ENCODE data around the gene SCAMP4.
"Not testable (repeated sequence)": the region's sequence is repeated elsewhere in the genome, so short reads cannot be mapped to it uniquely, and the experiment has no call there.

Gene SCAMP4

DNA sequence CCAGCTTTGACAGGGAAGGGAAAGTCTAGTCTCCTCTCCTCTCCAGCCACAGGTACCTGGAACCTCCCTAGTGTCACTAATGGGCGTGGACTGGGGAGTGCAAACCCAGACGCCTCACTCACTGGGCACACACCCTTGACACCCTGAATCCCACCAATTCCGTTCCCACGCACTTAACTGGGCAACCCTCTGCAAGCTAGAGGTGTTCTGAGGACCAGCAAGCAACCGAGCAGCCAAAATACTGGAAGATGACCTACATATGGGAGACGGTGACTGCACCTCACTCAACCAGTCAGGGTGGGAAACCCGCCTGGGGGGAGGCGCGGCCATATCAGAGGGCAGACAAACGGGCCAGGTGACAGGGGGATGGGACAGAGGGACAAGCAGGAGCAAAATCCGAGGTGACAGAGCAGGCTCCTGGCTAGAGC lies 20.9 kb upstream of the SCAMP4 start:
- no peak for DNase-seq

DNA sequence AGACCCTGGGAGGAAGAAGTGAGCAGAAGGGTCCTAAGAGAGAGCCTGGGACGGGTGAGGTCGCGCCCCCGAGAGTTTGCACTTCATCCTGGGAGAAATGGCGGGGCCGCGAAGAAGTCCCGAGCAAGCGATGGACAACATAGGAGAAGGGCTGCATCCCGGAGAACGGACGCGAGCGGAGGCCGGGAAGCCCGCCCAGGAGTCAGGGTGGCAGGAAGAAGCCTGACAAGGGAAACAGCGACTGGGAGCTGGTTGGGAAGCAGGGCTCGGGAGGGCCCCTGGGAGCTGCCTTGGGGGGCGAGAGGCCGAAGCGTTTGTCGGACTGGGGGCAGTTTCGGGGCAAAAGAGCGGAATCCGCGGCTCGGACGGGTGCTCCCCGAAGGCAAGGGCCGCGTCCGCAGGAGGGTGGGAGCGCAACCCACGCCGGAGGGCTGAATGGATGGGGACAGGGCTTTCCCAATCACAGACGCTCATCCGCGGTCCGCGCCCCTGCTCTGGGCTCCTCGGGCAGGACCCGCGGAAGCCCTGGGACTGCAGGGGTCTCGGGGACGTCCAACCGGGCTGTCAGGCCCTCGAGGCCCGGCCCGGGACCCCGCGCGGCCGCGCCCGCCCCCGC lies 20.4 kb upstream of the SCAMP4 start:
- DNase-seq: no peak

DNA sequence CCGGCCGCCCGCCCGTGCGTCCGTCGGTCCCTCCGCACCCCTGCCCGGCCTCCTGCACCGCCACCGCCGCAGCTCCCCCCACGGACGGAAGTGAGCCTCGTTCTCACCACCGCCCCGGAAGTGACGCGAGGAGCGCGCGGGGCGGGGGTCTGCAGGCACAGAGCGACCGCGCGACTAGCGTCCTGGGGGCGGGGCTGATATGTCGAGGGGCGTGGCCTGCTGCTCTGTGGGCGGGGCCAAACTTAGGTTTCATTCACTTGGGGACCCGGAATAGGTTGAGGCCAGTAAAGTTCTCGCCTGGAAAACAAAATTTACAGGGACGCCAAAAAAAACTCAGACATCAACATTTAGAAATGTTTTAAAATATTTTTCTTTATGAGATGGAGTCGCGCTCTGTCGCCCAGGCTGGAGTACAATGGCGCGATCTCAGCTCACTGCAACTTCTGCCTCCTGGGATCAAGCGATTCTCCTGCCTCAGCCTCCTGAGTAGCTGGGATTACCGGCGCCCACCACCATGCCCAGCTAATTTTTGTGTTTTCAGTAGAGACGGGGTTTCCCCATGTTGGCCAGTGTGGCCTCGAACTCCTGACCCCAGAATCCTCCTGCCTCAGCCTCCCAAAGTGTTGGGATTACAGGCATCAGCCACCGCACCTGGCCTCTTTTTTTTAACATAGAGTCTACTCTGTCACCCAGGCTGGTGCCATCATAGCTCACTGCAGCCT lies 19.6 kb upstream of the SCAMP4 start, which contains the start of gene ABHD17A:
Gene ABHD17A (minus strand): TSS at position 99 of the 722 bp plus-strand sequence. CDS start 3,930 bp downstream, outside the sequence.
- peak; percentile 86 for DNase-seq

DNA sequence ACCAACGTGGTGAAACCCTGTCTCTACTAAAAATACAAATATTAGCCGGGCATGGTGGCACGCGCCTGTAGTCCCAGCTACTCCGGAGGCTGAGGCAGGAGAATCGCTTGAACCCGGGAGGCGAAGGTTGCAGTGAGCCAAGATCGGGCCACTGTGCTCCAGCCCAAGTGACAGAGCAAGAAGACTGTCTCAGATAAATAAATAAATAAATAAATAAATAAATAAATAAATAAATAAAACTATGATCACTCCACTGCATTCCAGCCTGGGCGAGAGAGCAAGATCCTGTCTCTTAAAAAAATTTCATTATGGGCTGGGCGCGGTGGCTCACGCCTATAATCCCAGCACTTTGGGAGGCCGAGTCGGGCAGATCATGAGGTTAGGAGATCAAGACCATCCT lies 18.8 kb upstream of the SCAMP4 start:
- DNase-seq: not testable (repeated sequence)

DNA sequence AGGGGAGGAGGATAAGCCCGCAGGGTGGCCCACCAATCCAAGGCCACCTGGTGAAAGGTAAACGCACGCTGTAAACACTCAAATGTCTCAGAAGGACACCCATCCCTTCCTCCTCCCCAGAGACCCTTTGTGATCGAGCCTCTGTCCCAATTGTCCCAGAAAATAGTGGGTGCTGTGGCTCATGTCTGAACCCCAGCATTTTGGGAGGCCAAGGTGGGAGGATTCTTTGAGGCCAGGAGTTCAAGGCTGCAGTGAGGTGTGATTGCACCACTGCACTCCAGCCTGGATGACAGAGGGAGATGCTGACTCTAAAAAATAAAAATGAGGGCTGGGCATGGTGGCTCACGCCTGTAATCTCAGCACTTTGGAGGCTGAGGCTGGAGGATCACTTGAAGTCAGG lies 16.8 kb upstream of the SCAMP4 start:
- DNase-seq: no peak

DNA sequence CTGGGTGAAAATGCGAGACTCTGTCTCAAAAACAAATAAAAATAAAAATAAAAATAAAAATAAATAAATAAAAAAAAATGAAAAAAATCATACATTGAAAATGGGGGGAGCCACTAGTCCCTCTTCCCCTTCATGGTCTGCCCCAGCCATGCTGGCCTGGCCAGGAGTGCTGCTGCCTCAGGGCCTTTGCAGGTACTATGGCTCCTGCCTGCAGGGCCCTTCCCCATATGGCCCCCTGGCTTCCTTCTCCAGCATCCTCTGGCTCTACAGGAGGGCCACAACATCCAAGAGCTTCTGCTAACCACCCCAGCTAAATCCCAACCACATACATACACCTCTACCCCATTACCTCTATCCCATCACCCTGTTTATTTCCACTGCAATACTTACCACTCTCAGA lies 15.3 kb upstream of the SCAMP4 start:
- no peak for DNase-seq

DNA sequence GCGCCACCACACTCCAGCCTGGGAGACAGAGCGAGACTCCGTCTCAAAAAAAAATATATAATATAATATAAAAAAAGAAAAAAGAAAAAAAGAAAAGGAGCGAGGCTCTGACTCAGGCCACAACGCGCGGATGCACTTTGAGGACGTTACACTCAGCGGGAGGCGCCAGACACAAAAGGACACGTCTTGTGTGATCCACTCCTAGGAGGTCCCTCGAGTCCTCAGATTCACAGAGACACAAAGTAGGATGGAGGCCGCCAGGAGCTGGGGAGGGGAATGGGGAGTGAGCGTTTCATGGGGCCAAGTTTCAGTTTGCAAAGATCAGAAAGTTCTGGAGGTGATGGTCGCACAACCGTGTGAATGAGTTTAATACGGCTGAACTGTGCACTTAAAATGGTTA lies 11.4 kb upstream of the SCAMP4 start:
- DNase-seq: no peak

DNA sequence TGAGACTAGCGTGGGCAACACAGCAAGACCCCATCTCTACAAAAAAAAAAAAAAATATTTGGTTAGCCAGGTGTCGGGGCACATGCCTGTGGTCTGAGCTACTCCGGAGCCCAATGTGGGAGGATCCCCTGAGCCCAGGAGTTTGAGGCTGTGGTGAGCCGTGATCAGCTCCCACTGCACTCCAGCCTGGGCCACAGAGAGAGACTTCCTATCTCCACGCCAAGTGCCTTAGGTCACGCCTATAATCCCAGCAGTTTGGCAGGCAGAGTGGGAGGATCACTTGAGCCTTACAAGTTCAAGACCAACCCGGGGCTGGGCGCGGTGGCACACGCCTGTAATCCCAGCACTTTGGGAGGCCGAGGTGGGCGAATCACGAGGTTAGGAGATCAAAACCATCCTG lies 8.7 kb upstream of the SCAMP4 start:
- no peak for DNase-seq

DNA sequence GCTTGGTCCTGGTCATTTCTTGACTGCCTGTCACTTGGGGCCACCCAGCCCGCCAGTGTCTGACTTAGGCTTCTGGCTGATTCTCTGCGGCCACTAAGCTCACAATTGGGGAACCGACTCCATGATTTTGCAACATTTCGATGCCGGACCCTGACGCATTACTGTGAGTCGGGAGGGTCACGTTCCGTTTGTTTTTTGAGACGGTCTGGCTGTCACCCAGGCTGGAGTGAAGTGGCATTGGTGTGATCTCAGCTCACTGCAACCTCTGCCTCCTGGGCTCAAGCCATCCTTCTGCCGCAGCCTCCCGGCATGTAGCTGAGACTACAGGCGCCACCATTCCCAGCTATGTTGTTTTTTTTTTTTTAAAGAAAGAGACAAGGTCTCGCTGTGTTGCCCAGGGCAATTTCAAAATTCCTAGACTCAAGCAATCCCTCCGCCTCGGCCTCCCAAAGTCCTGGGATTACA lies 3.2 kb upstream of the SCAMP4 start:
- no peak for DNase-seq

DNA sequence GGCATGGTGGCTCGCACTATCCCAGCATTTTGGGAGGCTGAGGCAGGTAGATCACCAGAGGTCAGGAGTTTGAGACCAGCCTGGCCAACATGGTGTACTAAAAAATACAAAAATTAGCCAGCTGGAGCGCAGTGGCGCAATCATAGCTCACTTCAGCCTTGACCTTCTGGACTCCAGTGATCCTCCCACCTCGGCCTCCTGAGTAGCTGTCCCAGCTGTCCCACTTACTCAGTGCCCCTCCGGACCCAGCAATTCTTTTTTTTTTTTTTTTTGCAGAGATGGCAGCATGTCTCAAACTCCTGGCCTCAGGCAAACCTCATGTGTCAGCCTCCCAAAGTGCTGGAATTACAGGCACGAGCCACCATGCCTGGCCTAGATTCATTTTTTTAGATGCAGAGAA lies 2.3 kb upstream of the SCAMP4 start:
- DNase-seq: no peak

DNA sequence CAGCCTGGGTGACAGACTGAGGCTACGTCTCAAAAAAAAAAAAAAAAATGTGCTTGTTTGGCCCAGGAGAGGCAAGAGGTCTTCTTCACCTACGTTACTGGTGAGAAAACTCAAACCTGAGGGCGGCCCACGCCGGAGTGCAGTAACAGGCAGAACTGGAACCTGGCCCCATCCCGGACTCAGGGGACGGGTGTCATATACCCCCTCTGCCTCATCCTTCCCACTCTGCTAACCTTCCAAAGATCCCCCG lies 414 bp upstream of the SCAMP4 start:
- no peak for DNase-seq

DNA sequence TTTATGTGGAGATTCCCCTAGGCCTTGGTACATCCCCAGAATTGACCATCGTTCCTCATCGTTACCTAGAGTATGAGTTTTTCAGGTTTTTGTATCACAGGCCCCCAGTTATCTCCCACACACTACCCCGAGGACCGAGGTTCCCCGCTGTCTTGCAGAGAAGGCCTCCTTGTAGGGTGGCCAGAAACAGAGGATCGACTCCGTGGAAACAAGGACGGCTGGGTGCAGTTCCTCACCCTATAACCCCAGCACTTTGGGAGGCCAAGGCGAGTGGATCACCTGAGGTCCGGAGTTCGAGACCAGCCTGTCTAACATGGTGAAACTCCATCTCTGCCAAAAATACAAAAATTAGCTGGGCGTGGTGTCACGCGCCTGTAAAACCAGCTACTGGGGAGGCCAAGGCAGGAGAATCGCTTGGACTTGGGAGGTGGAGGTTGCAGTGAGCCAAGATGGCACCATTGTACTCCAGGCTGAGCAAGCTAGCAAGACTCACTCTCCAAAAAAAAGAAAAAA lies 720 bp downstream of the SCAMP4 start:
- DNase-seq: no peak

DNA sequence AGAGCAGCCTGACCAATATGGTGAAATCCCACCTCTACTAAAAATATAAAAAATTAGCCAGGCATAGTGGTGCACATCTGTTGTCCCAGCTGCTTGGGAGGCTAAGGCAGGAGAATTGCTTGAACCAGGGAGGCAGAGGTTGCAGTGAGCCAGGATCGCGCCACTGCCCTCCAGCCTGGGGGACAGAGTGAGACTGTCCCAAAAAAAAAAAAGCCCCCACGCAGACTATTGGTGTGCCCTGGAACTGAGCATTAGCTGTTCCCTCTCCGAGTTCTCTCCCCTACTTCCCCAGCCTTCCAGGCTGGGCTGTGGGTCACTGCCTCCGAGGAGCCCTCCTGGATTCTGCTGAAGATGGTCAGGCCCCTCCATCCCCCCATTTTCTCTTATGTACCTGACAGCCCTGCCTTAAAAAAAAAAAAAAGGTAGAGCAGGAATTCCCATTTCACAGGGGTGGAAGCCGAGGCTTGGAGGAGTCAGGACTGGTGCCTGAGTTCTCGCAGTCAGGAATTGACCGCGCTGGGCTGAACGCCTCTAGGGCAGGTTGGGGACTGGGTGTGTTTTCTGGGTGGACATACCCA lies 1.9 kb downstream of the SCAMP4 start:
- no peak for DNase-seq

DNA sequence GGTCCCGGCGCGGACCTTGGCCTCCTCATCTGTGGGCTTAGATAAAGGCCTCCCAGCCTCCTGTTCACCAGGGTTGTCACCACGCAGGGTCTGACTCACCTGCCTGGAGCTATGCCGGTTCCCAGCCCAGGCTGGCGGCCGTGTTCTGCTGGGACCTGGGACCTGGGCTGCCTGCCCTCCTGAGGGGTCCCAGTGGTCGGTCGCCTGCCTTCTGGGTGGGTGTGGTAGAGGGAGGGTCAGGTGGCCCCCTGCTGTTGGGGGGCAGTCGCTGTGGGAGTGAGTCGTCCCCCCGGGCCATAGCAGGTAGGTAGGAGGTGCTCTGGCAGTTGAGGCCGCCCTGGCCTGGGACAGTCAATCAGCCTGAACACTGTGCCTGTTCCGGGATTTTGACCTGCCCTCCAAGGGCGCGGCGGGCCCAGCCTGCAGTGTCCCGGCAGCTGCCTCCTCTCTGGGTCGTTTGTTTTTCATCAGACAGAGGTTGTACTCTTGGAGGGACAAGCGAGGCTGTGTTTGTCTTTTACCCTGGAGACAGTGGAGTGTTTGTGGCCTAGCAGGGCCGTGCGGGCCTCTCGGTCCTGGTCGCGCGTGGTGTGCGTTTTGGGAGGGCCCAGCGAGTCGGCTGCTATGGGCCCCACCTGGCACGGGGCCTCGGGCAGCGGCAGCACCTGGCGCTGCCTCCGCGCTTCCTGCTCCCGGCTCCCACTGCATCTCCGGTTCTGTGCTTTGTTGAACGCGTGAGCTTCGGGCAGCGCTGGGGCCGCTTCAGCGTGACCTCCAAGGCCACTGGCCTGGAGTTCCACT lies 2.6 kb downstream of the SCAMP4 start:
- no peak for DNase-seq

DNA sequence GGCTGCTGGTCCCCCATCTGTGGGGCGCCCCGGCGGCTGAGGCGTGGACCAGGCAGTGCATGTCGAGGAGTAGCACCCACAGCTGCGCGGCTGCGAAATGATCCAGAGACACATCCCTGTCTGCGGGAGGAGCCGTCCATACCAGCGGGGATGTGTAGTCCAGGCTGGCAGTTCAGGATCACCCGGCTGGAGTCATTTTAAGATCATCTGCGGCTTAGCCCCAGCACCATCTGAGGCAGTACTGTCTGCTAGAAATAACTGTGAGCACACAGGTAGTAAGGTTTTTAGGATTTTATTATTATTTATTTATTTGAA lies 3.1 kb downstream of the SCAMP4 start:
- DNase-seq: no peak

DNA sequence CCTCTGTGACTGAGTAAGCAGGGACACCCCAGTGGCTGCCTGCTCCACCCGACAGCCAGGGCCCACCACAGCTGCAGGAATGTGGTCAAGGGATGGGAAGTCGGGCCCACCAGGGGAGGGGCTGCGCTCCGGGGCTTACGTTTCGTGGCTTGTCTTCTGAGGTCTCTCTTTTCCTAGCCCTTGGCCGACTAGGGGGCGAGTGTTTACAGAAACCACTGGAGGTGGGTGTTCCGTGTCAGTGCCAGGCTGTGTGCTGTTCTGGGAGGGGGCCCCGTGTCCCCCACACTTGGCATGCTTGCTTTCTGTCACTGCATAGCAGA lies 4.5 kb downstream of the SCAMP4 start:
- no peak for DNase-seq

DNA sequence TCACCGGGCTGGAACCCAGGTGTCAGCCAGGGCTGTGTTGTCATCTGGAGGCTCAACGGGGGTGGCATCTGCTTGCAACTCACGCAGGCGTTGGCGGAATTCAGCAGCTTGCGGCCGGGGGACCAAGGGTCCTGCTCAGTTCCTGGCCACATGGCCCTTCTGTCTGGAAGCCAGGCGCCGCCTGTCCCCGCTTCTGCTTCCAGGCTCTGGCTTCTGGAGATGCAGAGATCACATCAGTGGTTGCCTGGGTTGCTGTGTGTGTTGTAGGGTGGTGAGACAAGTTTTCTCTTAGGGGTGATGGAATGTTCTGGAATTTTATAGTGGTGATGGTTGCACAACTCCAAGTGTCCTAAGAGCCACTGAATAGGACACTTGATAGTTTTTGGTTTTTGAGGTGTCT lies 5.0 kb downstream of the SCAMP4 start:
- DNase-seq: no peak

DNA sequence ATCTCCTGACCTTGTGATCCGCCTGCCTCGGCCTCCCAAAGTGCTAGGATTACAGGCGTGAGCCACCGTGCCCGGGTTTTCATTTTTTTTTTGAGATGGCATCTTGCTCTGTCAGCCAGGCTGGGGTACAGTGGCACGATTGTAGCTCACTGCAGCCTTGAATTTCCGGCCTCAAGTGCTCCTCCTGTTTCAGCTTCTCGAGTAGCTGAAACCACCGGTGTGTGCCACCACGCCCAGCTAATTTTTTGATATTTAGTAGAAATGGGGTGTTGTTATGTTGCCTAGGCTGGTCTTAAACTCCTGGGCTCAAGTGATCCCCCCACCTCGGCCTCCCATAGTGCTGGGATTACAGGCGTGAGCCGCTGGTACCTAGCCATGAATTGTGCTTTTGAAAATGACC lies 5.9 kb downstream of the SCAMP4 start:
- no peak for DNase-seq

DNA sequence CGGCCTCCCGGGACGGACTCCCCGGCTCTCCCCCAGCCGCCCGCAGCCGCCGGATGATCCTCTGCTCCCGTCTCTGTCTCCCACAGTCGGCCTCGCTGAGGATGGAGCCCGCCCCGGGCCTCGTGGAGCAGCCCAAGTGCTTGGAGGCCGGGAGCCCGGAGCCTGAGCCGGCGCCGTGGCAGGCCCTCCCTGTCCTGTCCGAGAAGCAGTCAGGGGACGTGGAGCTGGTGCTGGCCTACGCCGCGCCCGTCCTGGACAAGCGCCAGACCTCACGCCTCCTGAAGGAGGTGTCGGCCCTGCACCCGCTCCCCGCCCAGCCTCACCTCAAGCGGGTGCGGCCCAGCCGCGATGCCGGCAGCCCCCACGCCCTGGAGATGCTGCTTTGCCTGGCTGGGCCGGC lies 6.8 kb downstream of the SCAMP4 start:
- DNase-seq: no peak

DNA sequence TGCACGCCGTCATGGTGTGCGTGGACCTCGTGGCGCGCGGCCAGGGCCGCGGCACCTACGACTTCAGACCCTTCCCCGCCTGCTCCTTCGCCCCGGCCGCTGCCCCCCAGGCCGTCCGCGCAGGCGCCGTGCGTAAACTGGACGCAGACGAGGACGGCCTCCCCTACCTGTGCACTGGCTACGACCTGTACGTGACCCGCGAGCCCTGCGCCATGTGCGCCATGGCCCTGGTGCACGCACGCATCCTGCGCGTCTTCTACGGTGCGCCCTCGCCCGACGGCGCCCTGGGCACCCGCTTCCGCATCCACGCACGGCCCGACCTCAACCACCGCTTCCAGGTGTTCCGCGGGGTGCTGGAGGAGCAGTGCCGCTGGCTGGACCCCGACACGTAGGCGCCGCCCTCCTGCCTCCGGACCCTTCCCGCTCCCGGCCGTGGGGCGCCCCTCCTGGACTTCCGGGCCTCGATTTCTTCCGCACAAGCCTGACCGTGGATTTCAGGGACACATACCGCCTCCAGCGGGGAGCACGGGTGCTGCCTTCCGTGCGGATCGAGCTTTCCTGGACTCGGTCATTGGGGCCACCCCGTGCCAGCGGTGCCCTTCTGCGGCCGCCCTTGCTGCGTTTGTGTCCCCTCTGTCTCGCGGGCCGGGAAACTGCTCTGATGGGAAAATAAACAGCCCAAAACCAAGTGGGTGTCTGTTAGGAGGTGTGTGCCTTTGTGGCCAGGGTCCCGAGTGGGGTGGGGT lies 7.7 kb downstream of the SCAMP4 start:
- DNase-seq: no peak

DNA sequence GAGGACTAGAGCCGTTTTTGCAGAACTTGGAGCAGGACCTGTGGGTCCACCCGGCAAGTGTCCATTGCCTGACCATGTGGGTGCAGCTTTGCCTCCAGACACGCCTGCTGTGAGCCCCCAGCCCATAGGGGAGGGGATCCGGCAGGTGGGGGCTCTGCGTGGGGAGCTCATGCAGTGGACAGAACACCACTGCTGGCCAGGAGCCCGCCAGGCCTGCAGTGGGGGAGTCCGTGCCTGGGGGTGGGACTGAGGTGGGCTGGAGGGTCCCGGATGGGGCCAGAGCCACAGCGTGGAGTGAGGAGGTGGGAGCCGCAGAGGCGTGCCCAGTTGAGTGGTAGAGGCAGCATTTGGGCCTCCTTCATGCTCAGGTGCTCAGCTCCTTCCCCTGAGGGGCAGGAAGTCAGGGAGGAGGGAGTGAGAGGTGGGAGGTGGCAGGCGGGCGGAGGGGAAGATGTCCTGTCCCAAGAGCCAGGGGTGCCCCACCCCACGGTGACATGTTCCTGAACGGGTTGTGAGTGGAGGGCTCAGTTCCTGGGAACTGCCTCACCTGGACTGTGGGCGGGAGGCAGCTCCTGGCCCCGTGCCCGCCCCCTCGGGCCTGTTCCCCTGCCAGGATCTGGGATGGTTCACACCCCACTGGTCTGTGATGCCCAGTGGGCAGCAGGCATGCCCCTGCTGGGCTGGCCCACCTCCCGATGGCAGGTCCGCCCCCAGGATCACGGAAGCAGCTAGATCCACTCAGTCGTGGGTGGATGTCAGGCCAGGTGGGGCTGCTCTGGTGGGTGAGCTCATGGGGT lies 8.8 kb downstream of the SCAMP4 start:
- no peak for DNase-seq

DNA sequence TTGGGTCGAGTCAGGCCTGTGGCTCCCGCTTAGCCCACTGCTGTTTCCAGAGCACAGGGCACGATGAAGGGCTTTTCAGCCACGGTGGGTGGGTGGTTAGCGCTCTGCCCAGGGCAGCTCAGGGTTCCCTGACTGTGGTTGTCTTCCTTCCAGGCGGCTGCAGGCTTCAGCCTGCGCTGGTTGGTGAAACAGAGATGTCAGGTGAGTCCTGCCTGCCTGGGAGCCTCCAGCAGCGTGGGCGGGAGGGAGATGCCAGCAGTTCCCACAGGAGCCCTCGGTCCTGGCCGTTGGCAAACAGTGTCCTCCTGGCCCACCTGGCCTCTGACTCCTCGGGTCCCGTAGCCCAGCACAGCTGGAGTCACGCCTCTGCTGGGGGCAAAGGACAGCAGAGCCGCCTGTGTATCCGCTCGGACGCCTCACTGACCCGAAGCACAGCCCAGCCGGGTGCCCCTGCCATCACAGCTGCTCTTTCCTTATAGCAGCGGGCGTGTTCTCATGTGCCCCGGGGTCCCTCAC lies 9.7 kb downstream of the SCAMP4 start:
- no peak for DNase-seq
